C4-2B (cell line): Measurements from ENCODE around the gene VPS13C.

Experiments used
- ZFX ChIP-seq: fragments of 450-650 bp; IDR thresholded peaks from 2 replicates; pipeline ENCODE4 v1.6.1; 2017
- TF ChIP-seq, protein P1 (sequence below): fragments of 450-650 bp; conservative IDR thresholded peaks from 2 replicates; pipeline ENCODE4 v1.5.1; 2017; ENCODE audit warnings: mild to moderate bottlenecking

DNA sequence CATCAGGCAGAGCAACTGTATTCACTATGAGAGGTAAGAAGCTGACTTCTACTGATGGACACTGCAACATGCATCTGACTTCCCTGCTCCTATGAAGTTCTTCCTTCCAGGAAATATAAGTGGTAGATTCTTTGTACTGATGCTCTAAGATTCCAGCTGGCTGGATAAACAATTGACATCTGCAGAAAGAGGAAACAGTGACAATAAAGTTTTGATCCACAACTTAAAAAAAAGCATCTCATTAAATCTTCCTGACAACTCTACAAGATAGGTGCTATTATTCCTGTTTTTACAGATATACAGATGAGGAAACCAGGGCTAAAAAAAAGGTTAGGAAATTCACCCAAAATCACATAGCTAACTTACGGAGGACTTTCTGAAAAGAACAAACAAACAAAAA is 142.8 kb downstream of the VPS13C start:
- TF ChIP-seq, protein P1, sequence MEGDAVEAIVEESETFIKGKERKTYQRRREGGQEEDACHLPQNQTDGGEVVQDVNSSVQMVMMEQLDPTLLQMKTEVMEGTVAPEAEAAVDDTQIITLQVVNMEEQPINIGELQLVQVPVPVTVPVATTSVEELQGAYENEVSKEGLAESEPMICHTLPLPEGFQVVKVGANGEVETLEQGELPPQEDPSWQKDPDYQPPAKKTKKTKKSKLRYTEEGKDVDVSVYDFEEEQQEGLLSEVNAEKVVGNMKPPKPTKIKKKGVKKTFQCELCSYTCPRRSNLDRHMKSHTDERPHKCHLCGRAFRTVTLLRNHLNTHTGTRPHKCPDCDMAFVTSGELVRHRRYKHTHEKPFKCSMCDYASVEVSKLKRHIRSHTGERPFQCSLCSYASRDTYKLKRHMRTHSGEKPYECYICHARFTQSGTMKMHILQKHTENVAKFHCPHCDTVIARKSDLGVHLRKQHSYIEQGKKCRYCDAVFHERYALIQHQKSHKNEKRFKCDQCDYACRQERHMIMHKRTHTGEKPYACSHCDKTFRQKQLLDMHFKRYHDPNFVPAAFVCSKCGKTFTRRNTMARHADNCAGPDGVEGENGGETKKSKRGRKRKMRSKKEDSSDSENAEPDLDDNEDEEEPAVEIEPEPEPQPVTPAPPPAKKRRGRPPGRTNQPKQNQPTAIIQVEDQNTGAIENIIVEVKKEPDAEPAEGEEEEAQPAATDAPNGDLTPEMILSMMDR, result no peak
- no peak for TF ChIP-seq ZFX
